Tibial nerve (tissue), 4 donors: ENCODE results near the gene FAM78B.

Source experiments
- EP300 ChIP-seq, 2 donors: sonication (generic); formaldehyde crosslinking; IDR thresholded peaks; one replicate each; pipeline ENCODE4 v1.6.1; 2017; ENCODE audit warnings: antibody characterized with exemption in 2 of 2, mild to moderate bottlenecking in 1 of 2
- POLR2A ChIP-seq, 2 donors: fragments of 450-650 bp; IDR thresholded peaks; one replicate each; pipeline ENCODE4 v1.6.1; 2017; ENCODE audit warnings: antibody characterized with exemption in 2 of 2, mild to moderate bottlenecking in 2 of 2, moderate library complexity in 2 of 2
- TF ChIP-seq, protein P1 (sequence below), 5 experiments: fragments of 200-600 bp in 3 of 5; fragments of 450-650 bp in 2 of 5; sonication (generic) in 3 of 5; IDR thresholded peaks; one replicate each; pipeline ENCODE4 v1.5.1; 2016 to 2019; ENCODE audit warnings: antibody characterized with exemption in 5 of 5, mild to moderate bottlenecking in 3 of 5, moderate library complexity in 2 of 5

DNA sequence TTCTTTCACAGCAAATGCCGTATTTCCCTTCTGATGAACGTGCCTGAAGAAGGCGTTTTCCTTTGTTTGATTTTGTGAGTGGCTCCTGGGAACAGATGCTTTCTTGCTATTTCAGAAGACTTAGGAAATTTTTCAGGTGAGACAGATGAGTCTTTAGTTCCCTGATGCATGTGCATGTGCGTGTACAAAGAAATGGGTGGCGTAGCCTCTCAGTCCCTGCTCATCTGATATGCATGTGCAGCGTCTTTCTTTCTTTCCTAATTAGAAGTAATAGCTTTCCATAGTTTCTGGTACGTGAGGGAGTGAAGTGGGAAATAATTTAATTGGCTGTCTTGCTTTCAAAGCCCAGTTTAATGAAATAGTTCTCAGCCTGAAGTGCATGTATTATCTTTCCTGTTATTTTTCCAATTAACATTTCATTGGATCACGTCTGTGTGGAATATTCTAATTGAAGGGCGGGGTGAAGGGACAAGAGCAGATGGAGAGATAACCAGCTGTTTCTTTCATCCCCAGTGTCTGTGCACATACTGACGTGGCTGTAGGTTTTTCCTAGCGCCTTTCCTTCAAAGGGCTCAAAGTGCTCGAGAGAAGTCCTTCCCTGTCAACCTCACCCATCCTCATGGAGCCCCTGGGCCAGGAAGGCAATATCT lies 104.3 kb downstream of the FAM78B start:
- TF ChIP-seq, protein P1, sequence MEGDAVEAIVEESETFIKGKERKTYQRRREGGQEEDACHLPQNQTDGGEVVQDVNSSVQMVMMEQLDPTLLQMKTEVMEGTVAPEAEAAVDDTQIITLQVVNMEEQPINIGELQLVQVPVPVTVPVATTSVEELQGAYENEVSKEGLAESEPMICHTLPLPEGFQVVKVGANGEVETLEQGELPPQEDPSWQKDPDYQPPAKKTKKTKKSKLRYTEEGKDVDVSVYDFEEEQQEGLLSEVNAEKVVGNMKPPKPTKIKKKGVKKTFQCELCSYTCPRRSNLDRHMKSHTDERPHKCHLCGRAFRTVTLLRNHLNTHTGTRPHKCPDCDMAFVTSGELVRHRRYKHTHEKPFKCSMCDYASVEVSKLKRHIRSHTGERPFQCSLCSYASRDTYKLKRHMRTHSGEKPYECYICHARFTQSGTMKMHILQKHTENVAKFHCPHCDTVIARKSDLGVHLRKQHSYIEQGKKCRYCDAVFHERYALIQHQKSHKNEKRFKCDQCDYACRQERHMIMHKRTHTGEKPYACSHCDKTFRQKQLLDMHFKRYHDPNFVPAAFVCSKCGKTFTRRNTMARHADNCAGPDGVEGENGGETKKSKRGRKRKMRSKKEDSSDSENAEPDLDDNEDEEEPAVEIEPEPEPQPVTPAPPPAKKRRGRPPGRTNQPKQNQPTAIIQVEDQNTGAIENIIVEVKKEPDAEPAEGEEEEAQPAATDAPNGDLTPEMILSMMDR (IDR thresholded peaks at IDR 0.05), result no peak
- TF ChIP-seq POLR2A (IDR thresholded peaks at IDR 0.05), result no peak
- TF ChIP-seq EP300 (IDR thresholded peaks at IDR 0.05), result no peak
